GM21737 (cell line): ENCODE results near the gene FXYD1.

Experiments
- ATAC-seq: cut with Tn5 transposase; IDR thresholded peaks from one replicate; pipeline ENCODE4 v1.9.1; 2021; ENCODE audit warnings: mild to moderate bottlenecking, moderate library complexity; ENCODE audit not compliant: unreplicated experiment

FXYD1 gene

GRCh38 chr19:35106898-35107541 is 31.6 kb upstream of the FXYD1 start:
- ATAC-seq, result no peak

- ATAC-seq, result no peak
These were observed 31.1 kb upstream of the FXYD1 start for GRCh38 chr19:35107545-35107944.

- ATAC-seq, result no peak
These were observed 29.9 kb upstream of the FXYD1 start for GRCh38 chr19:35108730-35109129.

- no peak for ATAC-seq
These were observed 29.1 kb upstream of the FXYD1 start for GRCh38 chr19:35109395-35110112.

GRCh38 chr19:35110974-35111373 is 27.6 kb upstream of the FXYD1 start:
- no peak for ATAC-seq

- ATAC-seq, result no peak
These were observed 25.5 kb upstream of the FXYD1 start for GRCh38 chr19:35112995-35113688.

GRCh38 chr19:35114353-35115176 is 24.1 kb upstream of the FXYD1 start:
- no peak for ATAC-seq

GRCh38 chr19:35115177-35115951 is 23.3 kb upstream of the FXYD1 start, which contains the start of gene FXYD3:
Gene FXYD3 (plus strand): TSS chr19:35115823. CDS start chr19:35119377, 3,554 bp downstream.
- no peak for ATAC-seq

GRCh38 chr19:35116072-35116801 is 22.4 kb upstream of the FXYD1 start:
- ATAC-seq, result no peak

GRCh38 chr19:35117116-35117515 is 21.5 kb upstream of the FXYD1 start:
- ATAC-seq, result no peak

- ATAC-seq, result no peak
These were observed 20.8 kb upstream of the FXYD1 start for GRCh38 chr19:35117799-35118198.

- no peak for ATAC-seq
These were observed 20.2 kb upstream of the FXYD1 start for GRCh38 chr19:35118268-35119020.

- ATAC-seq, result no peak
These were observed 19.5 kb upstream of the FXYD1 start for GRCh38 chr19:35119091-35119490.

GRCh38 chr19:35119578-35120155 is 19.0 kb upstream of the FXYD1 start:
- ATAC-seq, result no peak

GRCh38 chr19:35120492-35120891 is 18.1 kb upstream of the FXYD1 start:
- ATAC-seq, result no peak

- no peak for ATAC-seq
These were observed 17.7 kb upstream of the FXYD1 start for GRCh38 chr19:35120898-35121297.

- no peak for ATAC-seq
These were observed 15.7 kb upstream of the FXYD1 start for GRCh38 chr19:35122687-35123551.

GRCh38 chr19:35123573-35123972 is 15.1 kb upstream of the FXYD1 start:
- no peak for ATAC-seq
